Measurements from ENCODE around the gene PDE7B.

DNA sequence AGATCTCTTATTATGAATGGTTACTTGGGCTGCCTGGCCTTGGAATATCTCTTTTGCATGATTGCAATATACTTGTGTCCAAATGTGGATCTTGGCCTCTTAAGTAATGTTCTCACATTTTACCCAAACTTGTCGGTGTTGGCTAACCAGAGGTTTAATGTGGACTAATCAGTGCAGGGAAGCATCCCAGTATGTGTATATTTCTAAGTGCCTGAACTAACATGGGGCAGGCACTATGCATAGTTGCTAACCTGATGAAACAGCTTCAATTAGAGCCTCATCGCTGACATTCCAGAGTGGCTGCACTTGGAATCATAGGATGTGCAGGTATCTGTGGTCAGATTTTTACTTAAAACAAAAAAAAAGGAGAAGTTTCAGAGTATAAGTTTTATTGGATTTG is 160.0 kb downstream of the PDE7B start:
- TF ChIP-seq, protein P1, sequence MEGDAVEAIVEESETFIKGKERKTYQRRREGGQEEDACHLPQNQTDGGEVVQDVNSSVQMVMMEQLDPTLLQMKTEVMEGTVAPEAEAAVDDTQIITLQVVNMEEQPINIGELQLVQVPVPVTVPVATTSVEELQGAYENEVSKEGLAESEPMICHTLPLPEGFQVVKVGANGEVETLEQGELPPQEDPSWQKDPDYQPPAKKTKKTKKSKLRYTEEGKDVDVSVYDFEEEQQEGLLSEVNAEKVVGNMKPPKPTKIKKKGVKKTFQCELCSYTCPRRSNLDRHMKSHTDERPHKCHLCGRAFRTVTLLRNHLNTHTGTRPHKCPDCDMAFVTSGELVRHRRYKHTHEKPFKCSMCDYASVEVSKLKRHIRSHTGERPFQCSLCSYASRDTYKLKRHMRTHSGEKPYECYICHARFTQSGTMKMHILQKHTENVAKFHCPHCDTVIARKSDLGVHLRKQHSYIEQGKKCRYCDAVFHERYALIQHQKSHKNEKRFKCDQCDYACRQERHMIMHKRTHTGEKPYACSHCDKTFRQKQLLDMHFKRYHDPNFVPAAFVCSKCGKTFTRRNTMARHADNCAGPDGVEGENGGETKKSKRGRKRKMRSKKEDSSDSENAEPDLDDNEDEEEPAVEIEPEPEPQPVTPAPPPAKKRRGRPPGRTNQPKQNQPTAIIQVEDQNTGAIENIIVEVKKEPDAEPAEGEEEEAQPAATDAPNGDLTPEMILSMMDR (IDR thresholded peaks at IDR 0.05; ENCODE audit: low read length), result no peak
- TF ChIP-seq EZH2 (optimal IDR thresholded peaks at IDR 0.05; ENCODE audit: low read depth, low read length), result no peak

All from MM.1S (cell line).